T-helper 1 cell (primary cell): ENCODE data around the gene IL20RA.
"Not testable (repeated sequence)": the region's sequence is repeated elsewhere in the genome, so short reads cannot be mapped to it uniquely, and the experiment has no call there.

Experiments used
- DNase-seq, 5 donors: peaks; one replicate each; pipeline ENCODE4 v3.0.0-alpha.2; 2012 to 2020

IL20RA gene

GRCh38 chr6:137002505-137002904, 42.3 kb downstream of the IL20RA start:
- DNase-seq, result no peak

GRCh38 chr6:137001977-137002302, 42.8 kb downstream of the IL20RA start:
- DNase-seq, result no peak

GRCh38 chr6:137001299-137001976, 43.3 kb downstream of the IL20RA start:
- DNase-seq, result no peak

- no peak for DNase-seq
These were observed 43.9 kb downstream of the IL20RA start for GRCh38 chr6:137000825-137001224.

- no peak for DNase-seq
These were observed 49.2 kb downstream of the IL20RA start for GRCh38 chr6:136995521-136995920.

- DNase-seq, result no peak
These were observed 50.0 kb downstream of the IL20RA start for GRCh38 chr6:136994782-136995181.

- no peak for DNase-seq
These were observed 52.7 kb downstream of the IL20RA start for GRCh38 chr6:136992113-136992512.

GRCh38 chr6:136991646-136992045, 53.1 kb downstream of the IL20RA start:
- no peak for DNase-seq

- no peak for DNase-seq
These were observed 54.0 kb downstream of the IL20RA start for GRCh38 chr6:136990754-136991153.

GRCh38 chr6:136990242-136990578, 54.6 kb downstream of the IL20RA start:
- no peak for DNase-seq

GRCh38 chr6:136989571-136990241, 55.1 kb downstream of the IL20RA start:
- no peak for DNase-seq

GRCh38 chr6:136987526-136987925, 57.2 kb downstream of the IL20RA start:
- DNase-seq, result no peak

GRCh38 chr6:136985502-136985901, 59.3 kb downstream of the IL20RA start:
- no peak for DNase-seq

- no peak for DNase-seq
These were observed 60.2 kb downstream of the IL20RA start for GRCh38 chr6:136984578-136984977.

GRCh38 chr6:136983687-136984086, 61.1 kb downstream of the IL20RA start:
- no peak for DNase-seq

- DNase-seq, result no peak
These were observed 61.8 kb downstream of the IL20RA start for GRCh38 chr6:136982928-136983327.

- no peak for DNase-seq
These were observed 64.7 kb downstream of the IL20RA start for GRCh38 chr6:136980070-136980469.

GRCh38 chr6:136979206-136979605, 65.6 kb downstream of the IL20RA start:
- DNase-seq, result no peak

- no peak for DNase-seq
These were observed 67.7 kb downstream of the IL20RA start for GRCh38 chr6:136977075-136977474.

GRCh38 chr6:136975089-136975715, 69.6 kb downstream of the IL20RA start:
- DNase-seq, result no peak

GRCh38 chr6:136973781-136974180, 71.0 kb downstream of the IL20RA start:
- DNase-seq, result not testable (repeated sequence)

GRCh38 chr6:136971609-136972008, 73.2 kb downstream of the IL20RA start:
- no peak for DNase-seq

- DNase-seq, result no peak
These were observed 74.8 kb downstream of the IL20RA start for GRCh38 chr6:136969930-136970329.

GRCh38 chr6:136969433-136969832, 75.3 kb downstream of the IL20RA start:
- no peak for DNase-seq
